NCI-H1436 (cell line): ENCODE data around the gene BBS7.
A peak's percentile ranks its signal among the peaks of the same experiment; 100 is the strongest.

Source experiments
- DNase-seq: peaks from one replicate; lab custom pipeline; 2025; lab: John Stamatoyannopoulos, UW

The BBS7 gene, protein sequence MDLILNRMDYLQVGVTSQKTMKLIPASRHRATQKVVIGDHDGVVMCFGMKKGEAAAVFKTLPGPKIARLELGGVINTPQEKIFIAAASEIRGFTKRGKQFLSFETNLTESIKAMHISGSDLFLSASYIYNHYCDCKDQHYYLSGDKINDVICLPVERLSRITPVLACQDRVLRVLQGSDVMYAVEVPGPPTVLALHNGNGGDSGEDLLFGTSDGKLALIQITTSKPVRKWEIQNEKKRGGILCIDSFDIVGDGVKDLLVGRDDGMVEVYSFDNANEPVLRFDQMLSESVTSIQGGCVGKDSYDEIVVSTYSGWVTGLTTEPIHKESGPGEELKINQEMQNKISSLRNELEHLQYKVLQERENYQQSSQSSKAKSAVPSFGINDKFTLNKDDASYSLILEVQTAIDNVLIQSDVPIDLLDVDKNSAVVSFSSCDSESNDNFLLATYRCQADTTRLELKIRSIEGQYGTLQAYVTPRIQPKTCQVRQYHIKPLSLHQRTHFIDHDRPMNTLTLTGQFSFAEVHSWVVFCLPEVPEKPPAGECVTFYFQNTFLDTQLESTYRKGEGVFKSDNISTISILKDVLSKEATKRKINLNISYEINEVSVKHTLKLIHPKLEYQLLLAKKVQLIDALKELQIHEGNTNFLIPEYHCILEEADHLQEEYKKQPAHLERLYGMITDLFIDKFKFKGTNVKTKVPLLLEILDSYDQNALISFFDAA

DNA sequence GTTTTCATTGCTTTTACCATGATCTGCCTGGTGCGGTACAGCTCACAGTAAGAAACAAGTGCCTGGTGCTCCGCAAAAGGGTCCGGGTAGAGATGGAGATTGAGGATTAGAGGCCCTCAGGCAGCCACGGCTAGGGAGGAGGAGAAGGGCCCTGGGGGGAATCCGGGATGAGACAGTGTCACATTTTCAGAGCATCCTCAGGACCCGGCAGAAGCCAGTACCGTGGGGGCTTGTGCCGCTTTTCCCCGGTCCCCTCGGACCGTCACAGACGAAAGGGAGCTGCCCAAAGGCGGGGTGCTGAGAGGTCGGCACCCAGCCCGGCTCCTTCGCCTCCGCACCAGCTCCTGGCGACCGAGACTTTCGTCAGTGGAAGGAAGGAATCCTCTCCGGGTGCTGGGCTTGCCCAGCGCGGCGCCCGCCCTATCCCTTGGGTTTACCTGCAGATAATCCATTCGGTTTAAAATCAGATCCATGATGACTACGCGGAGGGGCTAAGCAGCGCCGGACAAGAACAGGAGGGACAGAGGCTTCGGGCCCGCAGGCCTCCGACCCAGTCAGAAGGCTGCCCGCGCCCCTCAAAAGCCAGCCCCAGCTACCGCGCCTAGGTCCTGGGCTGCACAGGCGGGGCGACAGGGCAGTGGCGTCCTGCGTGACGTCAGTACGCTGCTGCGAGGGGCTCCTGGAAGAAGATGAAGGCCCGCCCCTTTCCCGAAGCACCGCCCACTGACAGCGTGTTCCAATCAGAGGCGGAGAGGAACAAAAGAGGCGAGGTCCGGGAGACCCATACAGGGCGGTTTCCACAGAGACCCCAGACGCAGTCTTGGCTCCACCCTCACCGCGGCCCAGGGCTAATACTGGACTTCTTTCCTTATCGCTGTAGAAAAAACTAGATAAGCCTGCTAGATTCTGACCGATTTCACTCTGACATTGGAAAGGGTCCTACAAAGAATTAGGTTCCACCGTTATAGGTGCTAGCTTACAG lies at the start of gene BBS7:
Gene BBS7 (minus strand): TSS at position 634 of the 982 bp plus-strand sequence. CDS start 161 bp downstream, at position 473.
- peak; percentile 97 for DNase-seq

DNA sequence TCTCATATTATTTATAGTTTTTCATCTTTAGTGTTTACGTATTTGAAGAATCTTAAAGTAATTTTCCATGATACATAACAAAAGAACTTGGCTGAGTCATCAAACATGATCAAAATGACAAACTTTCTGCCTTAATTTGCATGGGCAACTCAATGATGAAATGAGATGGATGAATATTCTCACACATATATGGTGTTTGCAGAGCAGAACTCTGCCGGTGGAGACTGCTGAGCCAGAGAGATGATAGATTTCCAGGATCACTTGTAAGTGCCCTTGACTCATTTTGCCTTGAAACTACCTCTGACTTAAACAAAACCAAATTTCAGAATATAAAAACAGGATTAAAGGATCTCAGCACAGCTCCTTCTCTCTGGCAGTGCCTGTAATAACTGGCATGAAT lies 43.4 kb upstream of the BBS7 start:
- DNase-seq: no peak

DNA sequence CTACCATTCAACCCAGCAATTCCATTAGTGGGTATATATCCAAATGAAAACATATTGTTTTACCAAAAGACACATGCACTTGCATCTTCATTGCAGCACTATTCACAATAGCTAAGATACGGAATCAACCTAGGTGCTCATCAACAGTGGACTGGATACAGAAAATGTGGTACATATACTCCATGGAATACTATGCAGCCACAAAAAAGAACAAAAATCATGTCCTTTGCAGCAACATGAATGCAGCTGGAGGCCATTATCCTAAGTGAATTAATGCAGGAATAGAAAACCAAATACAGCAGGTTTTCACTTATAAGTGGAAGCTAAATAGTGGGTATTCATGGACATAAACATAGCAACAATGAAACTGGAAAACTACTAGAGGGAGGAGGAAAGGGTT lies 38.1 kb upstream of the BBS7 start:
- DNase-seq: no peak

DNA sequence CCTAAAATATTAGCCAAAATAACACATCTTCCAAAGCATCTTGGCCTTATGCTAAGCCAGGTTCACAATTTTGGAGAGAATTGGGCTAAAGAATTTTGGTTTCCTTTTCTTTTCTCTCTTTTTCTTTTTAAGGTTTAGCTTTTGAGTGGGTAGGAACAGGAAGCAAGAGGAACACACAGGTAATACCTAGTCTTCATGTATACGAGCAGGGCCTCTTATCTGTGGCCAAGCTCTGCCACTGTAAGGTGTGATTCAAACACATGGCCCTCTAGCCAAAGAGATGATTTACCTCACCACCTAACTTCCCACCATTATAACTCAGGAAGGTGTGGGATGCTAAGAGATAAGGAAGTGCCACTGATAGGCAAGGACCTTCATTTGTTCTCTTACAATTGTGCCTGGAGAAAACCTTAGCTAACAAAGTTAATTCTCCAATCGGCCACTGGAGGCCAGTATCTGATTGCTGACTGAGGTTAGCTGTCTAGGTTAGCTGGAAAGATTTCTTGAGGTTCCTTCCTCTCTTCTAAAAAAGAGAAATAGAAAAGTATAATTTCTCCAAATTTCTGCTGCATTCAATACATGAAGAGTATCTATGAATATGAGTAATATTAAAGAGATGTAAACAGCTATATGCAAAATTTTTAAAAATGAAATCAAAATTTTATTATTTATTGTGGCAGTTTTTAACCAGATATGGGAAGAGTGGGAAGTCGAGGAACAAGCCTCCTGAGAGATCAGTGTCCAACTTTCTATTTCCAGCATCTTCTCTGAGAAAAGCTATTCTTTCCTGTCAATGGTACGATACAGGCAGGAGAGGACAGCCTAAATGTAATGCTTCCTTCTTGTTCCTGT lies 30.1 kb upstream of the BBS7 start:
- DNase-seq: peak; percentile 26

DNA sequence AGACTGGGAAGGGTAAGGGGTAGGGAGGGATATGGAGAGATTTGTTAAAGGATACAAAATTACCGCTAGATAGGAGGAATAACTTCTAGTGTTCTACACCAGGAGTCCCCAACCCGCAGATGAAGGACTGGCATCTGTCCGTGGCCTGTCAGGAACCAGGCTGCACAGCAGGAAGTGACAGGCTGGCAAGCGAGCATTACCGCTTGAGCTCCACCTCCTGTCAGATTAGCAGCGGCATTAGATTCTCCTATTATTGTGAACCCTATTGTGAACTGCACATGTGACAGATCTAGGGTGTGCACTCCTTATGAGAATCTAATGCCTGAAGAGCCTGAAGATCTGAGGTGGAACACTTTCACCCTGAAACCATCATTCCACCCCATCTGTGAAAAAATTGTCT lies 27.9 kb upstream of the BBS7 start:
- DNase-seq: no peak

DNA sequence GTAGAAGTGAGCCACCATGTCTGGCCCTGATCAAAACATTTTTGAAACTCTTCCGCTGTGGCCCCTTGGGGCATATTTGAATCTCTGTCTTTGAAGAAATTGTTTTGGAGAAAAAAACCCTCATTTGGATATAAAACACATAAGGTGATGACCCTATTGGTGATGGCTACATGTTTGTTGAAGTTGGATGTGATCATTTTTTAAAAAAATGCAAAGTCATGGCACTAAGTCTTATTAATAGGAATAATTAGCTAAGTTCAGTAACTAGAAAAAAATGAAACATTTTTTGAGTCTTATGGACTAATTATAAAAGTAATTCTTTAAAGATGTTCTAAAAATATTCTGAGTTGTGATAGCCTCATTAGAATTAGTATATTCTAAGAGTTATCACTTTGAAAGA lies 17.9 kb upstream of the BBS7 start:
- DNase-seq: no peak

DNA sequence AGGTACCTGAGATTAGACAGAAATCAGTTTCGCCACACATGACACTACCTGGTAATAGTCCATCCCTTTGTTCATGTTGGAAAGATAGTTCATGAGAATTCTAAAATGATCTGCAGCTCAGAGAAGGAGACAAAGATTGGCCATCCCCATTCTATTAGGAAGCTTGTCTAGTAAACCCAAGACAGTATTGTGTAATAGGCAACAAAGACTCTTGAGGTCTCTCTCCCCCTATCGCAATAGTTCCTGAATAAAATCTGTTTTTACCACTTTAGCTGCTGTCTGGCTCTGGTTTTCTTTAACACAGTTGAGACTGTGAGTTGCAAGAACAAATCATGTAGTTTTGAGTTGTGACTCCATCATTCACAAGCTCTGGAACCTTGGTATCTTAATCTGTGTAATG lies 14.8 kb upstream of the BBS7 start:
- no peak for DNase-seq

GRCh38 chr4:121881158-121881557 lies 10.9 kb upstream of the BBS7 start:
- no peak for DNase-seq

GRCh38 chr4:121879135-121879534 lies 8.9 kb upstream of the BBS7 start:
- no peak for DNase-seq

- no peak for DNase-seq
Observed at GRCh38 chr4:121877041-121877773, 6.9 kb upstream of the BBS7 start.

- no peak for DNase-seq
Observed at GRCh38 chr4:121876070-121876469, 5.8 kb upstream of the BBS7 start.

DNA sequence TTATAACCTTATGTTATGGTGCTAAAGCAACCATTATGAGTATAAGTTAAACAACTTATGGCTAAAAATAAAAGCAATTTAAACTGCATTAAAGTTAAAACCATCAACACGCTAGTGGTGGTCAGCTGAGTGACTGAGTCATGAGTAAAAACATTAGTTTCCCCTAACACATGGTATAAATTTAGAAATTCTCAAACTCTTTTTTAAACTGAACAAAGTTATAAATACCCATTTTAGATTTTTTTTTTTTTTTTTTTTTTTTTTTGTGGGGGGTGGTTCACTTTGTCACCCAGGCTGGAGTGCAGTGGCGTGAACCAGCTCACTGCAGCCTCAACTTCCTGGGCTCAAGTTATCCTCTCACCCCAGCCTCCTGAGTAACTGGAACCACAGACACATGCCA lies 5.4 kb upstream of the BBS7 start:
- no peak for DNase-seq

GRCh38 chr4:121873604-121874003 lies 3.3 kb upstream of the BBS7 start:
- DNase-seq: no peak

- DNase-seq: no peak
Observed at GRCh38 chr4:121863799-121864198, 6.5 kb downstream of the BBS7 start.

DNA sequence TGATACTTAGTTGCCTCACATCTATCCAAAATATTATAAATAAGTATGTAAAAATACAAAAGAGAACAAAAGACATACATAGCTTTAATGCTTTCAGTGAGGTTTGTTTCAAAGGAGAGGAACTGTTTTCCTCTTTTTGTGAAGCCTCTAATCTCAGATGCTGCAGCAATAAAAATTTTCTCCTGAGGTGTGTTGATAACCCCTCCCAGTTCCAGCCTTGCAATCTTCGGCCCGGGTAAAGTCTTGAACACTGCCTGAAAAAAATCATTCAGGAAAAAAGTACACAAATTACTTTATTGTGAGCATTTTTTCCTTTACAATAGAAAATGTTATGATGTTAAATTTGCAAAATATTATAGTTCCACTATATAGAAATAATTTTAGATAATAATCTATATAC lies 8.8 kb downstream of the BBS7 start:
- no peak for DNase-seq

DNA sequence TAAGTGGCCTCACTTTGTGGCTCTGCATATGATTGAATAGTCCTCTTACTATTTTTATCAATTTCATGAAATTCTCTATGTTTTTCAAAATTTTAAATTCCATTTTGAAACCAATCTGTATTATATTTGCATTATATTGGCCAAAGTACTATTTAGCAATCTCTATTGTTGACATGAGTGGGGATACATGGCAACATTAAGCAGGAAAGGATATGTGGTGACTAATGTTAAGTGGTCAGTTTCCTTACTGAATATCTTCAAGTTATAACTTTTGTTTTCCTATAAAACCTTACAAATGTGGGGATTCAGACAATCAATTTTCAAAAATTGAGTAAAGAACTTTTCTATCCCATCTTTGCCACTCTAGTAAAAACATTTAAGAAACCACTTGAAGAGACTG lies 10.2 kb downstream of the BBS7 start:
- no peak for DNase-seq

DNA sequence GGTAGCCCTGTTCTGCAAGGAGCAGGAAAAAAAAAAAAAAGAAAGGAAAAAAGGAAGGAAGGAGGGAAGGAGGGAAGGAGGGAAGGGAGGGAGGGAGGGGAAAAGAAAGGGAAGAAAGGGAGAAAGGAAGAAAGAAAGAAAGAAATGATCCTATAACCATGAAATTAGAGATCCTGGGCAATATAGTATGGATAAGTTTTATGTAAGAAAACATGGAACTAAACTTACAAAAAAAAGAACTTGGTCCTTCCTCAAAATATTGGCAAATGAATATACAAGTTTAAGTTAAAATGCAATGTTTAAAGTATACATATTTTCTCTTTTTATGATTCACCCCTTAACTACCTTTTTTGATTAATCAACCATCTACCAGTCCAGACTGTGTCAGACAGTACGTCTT lies 18.9 kb downstream of the BBS7 start:
- DNase-seq: no peak

GRCh38 chr4:121846662-121847061 lies 23.6 kb downstream of the BBS7 start:
- DNase-seq: no peak

DNA sequence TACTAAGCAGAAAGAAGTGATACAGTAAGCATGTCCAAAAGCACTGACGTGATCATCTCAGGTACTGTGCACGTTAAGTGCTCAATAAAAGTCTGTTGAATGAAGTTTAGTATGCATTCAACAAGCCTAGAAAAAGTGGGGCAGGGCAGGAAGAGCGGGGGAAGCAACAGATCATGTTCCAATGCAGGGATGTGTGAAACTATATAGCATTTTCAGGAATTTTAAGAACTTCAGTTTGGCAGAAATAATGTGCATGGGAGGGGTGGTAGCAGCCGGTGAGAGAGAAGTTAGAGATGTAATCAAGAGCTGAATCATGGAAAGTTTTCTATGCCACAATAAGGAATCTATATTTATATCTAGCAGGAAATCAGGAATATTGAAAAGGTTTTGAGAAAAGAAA lies 27.4 kb downstream of the BBS7 start:
- no peak for DNase-seq

GRCh38 chr4:121838136-121838535 lies 32.1 kb downstream of the BBS7 start:
- no peak for DNase-seq

- no peak for DNase-seq
Observed at GRCh38 chr4:121829511-121829910, 40.8 kb downstream of the BBS7 start.
